HepG2 (cell line): ENCODE data around the gene GJD3. TPM values are rescaled to one million over a fixed set of nuclear protein-coding genes. Genes with fewer than 3 reads are reported as not detected.

Experiments
- AHR ChIP-seq: IDR thresholded peaks from 2 replicates; pipeline ENCODE4 v1.6.1; 2018; ENCODE audit warnings: missing genetic modification reagents, missing compliant biosample characterization
- GZF1 ChIP-seq: sonication (generic); formaldehyde crosslinking; IDR thresholded peaks from 2 replicates; pipeline ENCODE4 v1.5.1; 2020; ENCODE audit warnings: mild to moderate bottlenecking, missing genetic modification reagents
- KAT2B ChIP-seq: fragments of 150-350 bp; IDR thresholded peaks from 2 replicates; pipeline ENCODE4 v1.6.1; 2014; ENCODE audit warnings: low read depth, low read length, borderline replicate concordance
- MAFK ChIP-seq, 2 experiments: IDR thresholded peaks in 1 of 2; conservative IDR thresholded peaks in 1 of 2; 2 replicates each; pipeline ENCODE4 v1.6.1; 2011; ENCODE audit warnings: improper control_type of control experiment in 2 of 2, low read length in 2 of 2
- MXI1 ChIP-seq: IDR thresholded peaks from 3 replicates; pipeline ENCODE4 v1.6.1; 2012; ENCODE audit warnings: low read depth, low read length, inconsistent platforms, borderline replicate concordance
- PCBP2 ChIP-seq: fragments of 200-400 bp; formaldehyde crosslinking; optimal IDR thresholded peaks from 2 replicates; pipeline ENCODE3; 2018; ENCODE audit warnings: low read length, low read depth; ENCODE audit not compliant: poor library complexity, severe bottlenecking
- POLR2G ChIP-seq: fragments of 200-400 bp; formaldehyde crosslinking; IDR thresholded peaks from 2 replicates; pipeline ENCODE4 v1.6.1; 2018; ENCODE audit warnings: mild to moderate bottlenecking, low read depth, low read length, moderate library complexity
- SALL1 ChIP-seq: sonication (generic); formaldehyde crosslinking; IDR thresholded peaks from 2 replicates; pipeline ENCODE4 v1.8.0; 2022; ENCODE audit warnings: mild to moderate bottlenecking, missing genetic modification reagents
- TRIM24 ChIP-seq: sonication (generic); formaldehyde crosslinking; IDR thresholded peaks from 2 replicates; pipeline ENCODE4 v1.8.0; 2022; ENCODE audit warnings: mild to moderate bottlenecking, missing genetic modification reagents
- ZBTB1 ChIP-seq: sonication (generic); formaldehyde crosslinking; IDR thresholded peaks from 2 replicates; pipeline ENCODE4 v1.4.0; 2020; ENCODE audit warnings: missing genetic modification reagents, borderline replicate concordance
- ZFP37 ChIP-seq: sonication (generic); formaldehyde crosslinking; IDR thresholded peaks from 2 replicates; pipeline ENCODE4 v1.4.0; 2020; ENCODE audit warnings: missing genetic modification reagents, borderline replicate concordance
- ZNF260 ChIP-seq: sonication (generic); formaldehyde crosslinking; IDR thresholded peaks from 2 replicates; pipeline ENCODE4 v1.4.0; 2020; ENCODE audit warnings: missing genetic modification reagents, low read depth, mild to moderate bottlenecking, borderline replicate concordance
- ZNF296 ChIP-seq: sonication (generic); formaldehyde crosslinking; conservative IDR thresholded peaks from 2 replicates; pipeline ENCODE4 v1.5.0; 2020; ENCODE audit warnings: mild to moderate bottlenecking, missing genetic modification reagents
- ZNF343 ChIP-seq: sonication (generic); formaldehyde crosslinking; IDR thresholded peaks from 2 replicates; pipeline ENCODE4 v1.4.0; 2020; ENCODE audit warnings: mild to moderate bottlenecking, missing genetic modification reagents
- ZNF383 ChIP-seq: sonication (generic); formaldehyde crosslinking; IDR thresholded peaks from 2 replicates; pipeline ENCODE4 v1.4.0; 2020; ENCODE audit warnings: missing genetic modification reagents, mild to moderate bottlenecking, borderline replicate concordance
- ZNF589 ChIP-seq: sonication (generic); formaldehyde crosslinking; conservative IDR thresholded peaks from 2 replicates; pipeline ENCODE4 v1.8.0; 2022; ENCODE audit warnings: mild to moderate bottlenecking, moderate library complexity, missing genetic modification reagents
- ZNF724P ChIP-seq: sonication (generic); formaldehyde crosslinking; IDR thresholded peaks from 2 replicates; pipeline ENCODE4 v1.8.0; 2022; ENCODE audit warnings: missing genetic modification reagents, borderline replicate concordance
- ZNF737 ChIP-seq: sonication (generic); formaldehyde crosslinking; IDR thresholded peaks from 2 replicates; pipeline ENCODE4 v1.5.0; 2020; ENCODE audit warnings: missing genetic modification reagents, mild to moderate bottlenecking, borderline replicate concordance
- ZNF746 ChIP-seq: sonication (generic); formaldehyde crosslinking; IDR thresholded peaks from 2 replicates; pipeline ENCODE4 v1.8.0; 2022; ENCODE audit warnings: mild to moderate bottlenecking, missing genetic modification reagents
- ZNF761 ChIP-seq: sonication (generic); formaldehyde crosslinking; conservative IDR thresholded peaks from 2 replicates; pipeline ENCODE4 v1.4.0; 2020; ENCODE audit warnings: mild to moderate bottlenecking, missing genetic modification reagents
- ZNF773 ChIP-seq: sonication (generic); formaldehyde crosslinking; IDR thresholded peaks from 2 replicates; pipeline ENCODE4 v1.4.0; 2020; ENCODE audit warnings: missing genetic modification reagents, borderline replicate concordance
- ZNF781 ChIP-seq: sonication (generic); formaldehyde crosslinking; IDR thresholded peaks from 2 replicates; pipeline ENCODE4 v1.5.1; 2020; ENCODE audit warnings: borderline replicate concordance, mild to moderate bottlenecking, missing genetic modification reagents; ENCODE audit errors: not compliant biosample characterization
- polyA plus RNA-seq, 8 experiments: library from polyadenylated mRNA; depleted of rRNA in 3 of 8; stranded (reverse) in 7 of 8; unstranded in 1 of 8; fragments of >200 nt; fragmentation: Illumina TruSeq in 4 of 8; extraction: Trizol in 4 of 8; gene quantifications; 2 replicates each; pipeline versions ENCODE4 v1.2.1 to v1.2.3, GENCODE V29; 2011 to 2016; ENCODE audit warnings: low read depth in 4 of 8, missing spikeins in 1 of 8, mixed read lengths in 1 of 8; ENCODE audit not compliant: insufficient read depth in 1 of 8
- total RNA-seq, 5 experiments: library from RNA; depleted of rRNA; stranded (reverse); fragments of >200 nt; fragmentation: Illumina TruSeq; extraction: Trizol; gene quantifications; 2 replicates each; pipeline ENCODE4 v1.2.3, GENCODE V29; 2016; ENCODE audit warnings: low read depth in 1 of 5
- TF ChIP-seq, protein P1 (sequence below): sonication (generic); formaldehyde crosslinking; IDR thresholded peaks from 2 replicates; pipeline ENCODE4 v1.4.0; 2020; ENCODE audit warnings: missing genetic modification reagents, borderline replicate concordance
- TF ChIP-seq, protein P2 (sequence below): sonication (generic); formaldehyde crosslinking; IDR thresholded peaks from 2 replicates; pipeline ENCODE4 v1.4.0; 2020; ENCODE audit warnings: missing genetic modification reagents

Gene GJD3
- total and polyA plus RNA-seq, 2 of the 13 experiments (the other 11 are each of a cell fraction or from before 2014, with no cell fraction given) = not detected

DNA sequence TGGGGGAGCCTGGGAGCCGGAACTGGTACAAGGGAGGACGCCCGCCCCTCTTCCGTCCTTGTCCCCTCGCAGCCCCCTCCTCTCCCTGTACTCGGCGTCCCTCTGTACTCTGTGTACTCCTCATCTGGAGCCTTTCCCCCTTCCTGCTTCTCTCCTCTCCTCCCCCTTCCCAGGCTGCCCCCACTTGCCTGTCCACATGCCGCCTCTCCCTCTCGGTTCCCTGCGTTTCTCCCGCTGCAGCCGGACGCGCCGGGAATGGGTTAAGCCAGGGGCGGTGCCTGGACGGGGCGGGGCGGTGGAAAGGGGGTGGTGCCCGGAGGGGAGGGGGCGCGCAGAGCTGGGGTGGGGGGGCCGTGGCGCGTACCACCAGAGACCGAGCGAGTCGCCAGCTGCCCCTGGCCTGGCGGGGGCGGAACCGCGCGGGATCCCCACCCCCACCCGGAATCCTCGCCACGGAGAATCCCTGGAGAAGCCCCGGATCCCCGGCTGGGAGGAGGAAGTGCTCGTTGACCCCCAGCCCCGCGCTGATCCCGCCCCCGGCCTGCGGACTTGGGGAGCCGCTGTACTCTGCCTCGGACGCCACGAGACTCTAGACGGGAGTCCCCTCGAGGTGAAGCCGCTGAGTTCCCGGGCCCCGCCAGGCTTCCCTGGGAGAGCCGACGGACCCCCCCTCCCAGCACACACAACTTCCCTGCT, 22.6 kb downstream of the GJD3 start (continued):
- TF ChIP-seq ZFP37 (CRISPR knock-in tag) = no peak
- no peak; the same call in 1 of the 2 replicates for TF ChIP-seq ZNF773 (CRISPR knock-in tag)
- TF ChIP-seq AHR = no peak
- no peak for TF ChIP-seq PCBP2
- no peak for TF ChIP-seq ZNF260 (CRISPR knock-in tag)
- peak; percentile 63; the same call in 1 of the 2 replicates for TF ChIP-seq ZNF589 (CRISPR knock-in tag)
- no peak for TF ChIP-seq TRIM24 (CRISPR knock-in tag)
- no peak for TF ChIP-seq ZNF737 (CRISPR knock-in tag)
- no peak for TF ChIP-seq ZNF781 (CRISPR knock-in tag)
- TF ChIP-seq, protein P1, sequence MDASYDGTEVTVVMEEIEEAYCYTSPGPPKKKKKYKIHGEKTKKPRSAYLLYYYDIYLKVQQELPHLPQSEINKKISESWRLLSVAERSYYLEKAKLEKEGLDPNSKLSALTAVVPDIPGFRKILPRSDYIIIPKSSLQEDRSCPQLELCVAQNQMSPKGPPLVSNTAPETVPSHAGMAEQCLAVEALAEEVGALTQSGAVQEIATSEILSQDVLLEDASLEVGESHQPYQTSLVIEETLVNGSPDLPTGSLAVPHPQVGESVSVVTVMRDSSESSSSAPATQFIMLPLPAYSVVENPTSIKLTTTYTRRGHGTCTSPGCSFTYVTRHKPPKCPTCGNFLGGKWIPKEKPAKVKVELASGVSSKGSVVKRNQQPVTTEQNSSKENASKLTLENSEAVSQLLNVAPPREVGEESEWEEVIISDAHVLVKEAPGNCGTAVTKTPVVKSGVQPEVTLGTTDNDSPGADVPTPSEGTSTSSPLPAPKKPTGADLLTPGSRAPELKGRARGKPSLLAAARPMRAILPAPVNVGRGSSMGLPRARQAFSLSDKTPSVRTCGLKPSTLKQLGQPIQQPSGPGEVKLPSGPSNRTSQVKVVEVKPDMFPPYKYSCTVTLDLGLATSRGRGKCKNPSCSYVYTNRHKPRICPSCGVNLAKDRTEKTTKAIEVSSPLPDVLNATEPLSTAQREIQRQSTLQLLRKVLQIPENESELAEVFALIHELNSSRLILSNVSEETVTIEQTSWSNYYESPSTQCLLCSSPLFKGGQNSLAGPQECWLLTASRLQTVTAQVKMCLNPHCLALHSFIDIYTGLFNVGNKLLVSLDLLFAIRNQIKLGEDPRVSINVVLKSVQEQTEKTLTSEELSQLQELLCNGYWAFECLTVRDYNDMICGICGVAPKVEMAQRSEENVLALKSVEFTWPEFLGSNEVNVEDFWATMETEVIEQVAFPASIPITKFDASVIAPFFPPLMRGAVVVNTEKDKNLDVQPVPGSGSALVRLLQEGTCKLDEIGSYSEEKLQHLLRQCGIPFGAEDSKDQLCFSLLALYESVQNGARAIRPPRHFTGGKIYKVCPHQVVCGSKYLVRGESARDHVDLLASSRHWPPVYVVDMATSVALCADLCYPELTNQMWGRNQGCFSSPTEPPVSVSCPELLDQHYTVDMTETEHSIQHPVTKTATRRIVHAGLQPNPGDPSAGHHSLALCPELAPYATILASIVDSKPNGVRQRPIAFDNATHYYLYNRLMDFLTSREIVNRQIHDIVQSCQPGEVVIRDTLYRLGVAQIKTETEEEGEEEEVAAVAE (CRISPR knock-in tag) = no peak
- 0 out of 2 replicates have a peak, but pooled peaks have one; percentile 0 for TF ChIP-seq ZNF746 (CRISPR knock-in tag)
- no peak for TF ChIP-seq ZNF724P (CRISPR knock-in tag)
- TF ChIP-seq MXI1 = peak; percentile 45; the same call in 1 of the 3 replicates
- 0 out of 2 replicates have a peak, but pooled peaks have one; percentile 28 for TF ChIP-seq POLR2G
- no peak for TF ChIP-seq ZNF296
- TF ChIP-seq ZBTB1 (CRISPR knock-in tag) = no peak
- TF ChIP-seq ZNF343 (CRISPR knock-in tag) = no peak
- no peak for TF ChIP-seq KAT2B
- TF ChIP-seq MAFK (conservative IDR thresholded peaks at IDR 0.05 in 1 of 2, IDR thresholded peaks at IDR 0.05 in 1 of 2; ENCODE audit: low read length in 2 of 2) = no peak
- no peak for TF ChIP-seq GZF1 (CRISPR knock-in tag)
- peak; percentile 42; the same call in 1 of the 2 replicates for TF ChIP-seq SALL1 (CRISPR knock-in tag)
- no peak for TF ChIP-seq ZNF761 (CRISPR knock-in tag)
- TF ChIP-seq ZNF383 (CRISPR knock-in tag) = no peak
- TF ChIP-seq, protein P2, sequence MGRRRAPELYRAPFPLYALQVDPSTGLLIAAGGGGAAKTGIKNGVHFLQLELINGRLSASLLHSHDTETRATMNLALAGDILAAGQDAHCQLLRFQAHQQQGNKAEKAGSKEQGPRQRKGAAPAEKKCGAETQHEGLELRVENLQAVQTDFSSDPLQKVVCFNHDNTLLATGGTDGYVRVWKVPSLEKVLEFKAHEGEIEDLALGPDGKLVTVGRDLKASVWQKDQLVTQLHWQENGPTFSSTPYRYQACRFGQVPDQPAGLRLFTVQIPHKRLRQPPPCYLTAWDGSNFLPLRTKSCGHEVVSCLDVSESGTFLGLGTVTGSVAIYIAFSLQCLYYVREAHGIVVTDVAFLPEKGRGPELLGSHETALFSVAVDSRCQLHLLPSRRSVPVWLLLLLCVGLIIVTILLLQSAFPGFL (CRISPR knock-in tag) = no peak
